GM12864 (cell line): ENCODE measurements around the gene SNRNP200.

ENCODE experiments used
- DNase-seq: peaks from one replicate; pipeline ENCODE4 v3.0.0-alpha.2; 2011; ENCODE audit warnings: low read depth
- H3K4me3 ChIP-seq: 2 replicates; pipeline ENCODE4 v1.5.1; 2011; ENCODE audit warnings: mild to moderate bottlenecking, low read depth, low read length, control low read depth
- CTCF ChIP-seq: IDR thresholded peaks from 2 replicates; pipeline ENCODE4 v1.5.1; 2011; ENCODE audit warnings: low read depth, mild to moderate bottlenecking, moderate library complexity, low read length, control low read depth, inconsistent platforms; ENCODE audit errors: missing control alignments

Gene SNRNP200

DNA sequence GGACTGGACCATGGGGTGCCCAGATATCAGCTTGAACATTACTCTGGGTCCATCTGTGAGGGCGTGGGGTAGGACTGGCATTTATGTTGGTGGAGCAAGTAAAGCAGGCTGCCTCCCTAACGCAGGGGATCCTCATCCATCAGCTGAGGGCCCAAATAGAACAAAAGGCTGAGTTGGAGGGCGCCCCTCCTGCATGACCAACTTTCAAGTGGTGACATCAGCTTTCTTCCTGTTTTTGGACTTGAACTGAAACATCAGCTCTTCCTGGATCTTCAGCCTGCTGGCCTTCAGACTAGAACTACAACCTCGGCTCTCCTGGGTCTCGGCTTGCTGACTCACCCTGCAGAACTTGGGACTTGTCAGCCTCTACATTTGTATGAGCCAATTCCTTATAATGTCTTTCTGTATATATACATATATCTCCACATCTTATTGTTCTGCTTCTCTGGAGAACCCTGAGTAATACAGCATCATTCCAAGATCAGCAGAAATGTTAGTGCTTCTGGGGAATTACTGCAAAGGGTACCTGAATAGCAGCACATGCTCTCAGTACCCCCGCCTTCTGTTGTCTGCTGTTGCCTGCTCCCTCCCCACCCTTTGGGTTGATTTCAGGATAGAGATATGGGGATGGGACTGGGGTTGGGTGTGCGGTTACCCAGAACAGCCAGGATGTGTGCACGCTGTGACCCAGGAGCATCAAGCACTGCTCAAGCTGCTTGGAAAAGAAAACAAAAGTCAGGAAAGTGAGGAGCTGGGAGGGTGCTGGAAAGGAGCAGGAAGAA, 59.5 kb downstream of the SNRNP200 start:
- no peak for DNase-seq
- no peak overlapping the region for H3K4me3 ChIP-seq
- TF ChIP-seq CTCF, result no peak

DNA sequence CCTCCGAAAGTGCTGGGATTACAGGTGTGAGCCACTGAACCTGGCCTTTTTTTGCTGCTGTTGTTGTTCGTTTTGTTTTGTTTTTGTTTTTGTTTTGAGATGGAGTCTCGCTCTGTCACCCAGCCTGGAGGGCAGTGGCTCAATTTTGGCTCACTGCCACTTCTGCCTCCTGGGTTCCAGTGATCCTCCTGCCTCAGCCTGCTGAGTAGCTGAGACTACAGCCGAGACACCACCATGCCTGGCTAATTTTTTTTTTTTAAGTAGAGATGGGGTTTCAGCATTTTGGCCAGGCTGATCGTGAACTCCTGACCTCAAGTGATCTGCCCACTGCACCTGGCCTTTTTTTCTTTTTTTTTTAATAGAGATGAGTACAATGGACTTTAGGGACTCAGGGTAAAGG, 61.5 kb downstream of the SNRNP200 start:
- DNase-seq, result no peak
- no peak for TF ChIP-seq CTCF
- H3K4me3 ChIP-seq, result no peak overlapping the region

DNA sequence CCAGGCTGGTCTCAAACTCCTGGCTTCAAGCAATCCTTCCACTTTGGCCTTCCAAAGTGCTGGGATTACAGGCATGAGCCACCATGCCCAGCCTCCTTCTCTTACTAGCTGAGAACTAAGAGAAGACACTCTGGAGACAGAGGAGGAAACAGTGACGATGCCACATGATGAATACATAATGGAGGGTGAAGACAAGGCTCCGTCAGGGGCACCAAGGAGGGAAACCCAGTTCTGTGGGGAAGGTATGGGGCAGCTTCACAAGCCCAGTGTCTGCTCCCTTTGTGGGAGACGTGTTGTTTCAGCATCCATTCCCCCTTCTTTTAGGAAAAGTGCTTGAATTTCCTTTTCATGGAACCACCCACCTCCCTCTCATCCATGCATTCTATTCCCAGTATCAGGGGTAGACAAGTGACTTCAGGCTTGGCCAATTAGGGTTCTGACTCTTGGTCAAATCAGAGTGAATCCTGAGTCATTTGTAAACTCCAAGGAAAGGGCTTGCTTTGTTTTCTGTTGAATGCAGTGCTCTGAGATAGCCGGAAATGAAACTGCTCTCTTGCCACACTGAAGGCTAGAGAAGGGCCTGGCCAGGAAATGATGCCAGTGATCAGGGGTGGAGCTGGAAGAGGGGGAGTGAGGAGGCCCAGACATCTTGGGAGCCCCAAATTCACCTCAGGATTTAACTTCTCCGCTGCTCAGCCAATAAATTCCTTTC, 63.3 kb downstream of the SNRNP200 start:
- no peak for TF ChIP-seq CTCF
- H3K4me3 ChIP-seq, result peak overlapping the region; percentile 36
- DNase-seq, result peak; percentile 68

- H3K4me3 ChIP-seq, result no peak overlapping the region
- no peak for DNase-seq
- peak; percentile 26 for TF ChIP-seq CTCF
These were observed 64.1 kb downstream of the SNRNP200 start for GRCh38 chr2:96241227-96241626.

DNA sequence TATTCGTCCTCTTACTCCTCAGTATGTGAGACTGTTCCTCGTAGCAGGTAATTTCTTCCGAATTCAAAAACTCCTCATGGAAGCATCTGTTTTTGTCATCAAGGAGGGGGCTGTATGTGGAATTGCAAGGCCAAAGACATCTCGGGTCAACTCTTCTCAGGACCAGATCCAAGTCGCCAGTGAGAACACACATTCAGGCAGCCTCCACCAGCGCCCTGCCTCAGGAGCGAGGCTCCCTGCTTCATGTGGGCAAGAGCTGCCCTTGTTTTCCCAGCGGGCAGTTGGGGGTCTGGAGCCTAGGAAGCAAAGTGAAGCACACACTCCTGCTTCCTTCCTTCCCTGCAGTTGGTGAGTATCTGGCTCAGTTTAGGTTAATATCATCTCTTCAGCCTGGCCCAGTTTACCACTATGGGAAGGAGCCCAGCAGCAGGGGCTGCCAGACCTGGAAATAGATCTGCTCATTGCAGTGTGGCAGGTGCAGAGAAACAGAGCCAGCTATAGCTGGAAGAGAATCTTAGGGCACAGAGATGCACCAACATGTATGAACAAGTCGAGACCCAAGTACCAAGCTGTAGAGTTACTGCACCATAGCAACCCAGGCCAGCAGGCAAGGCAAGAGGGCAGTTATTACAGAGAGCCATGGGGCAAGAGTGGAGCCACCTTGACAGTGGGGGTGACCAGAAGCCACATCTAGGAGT, 64.9 kb downstream of the SNRNP200 start:
- H3K4me3 ChIP-seq, result no peak overlapping the region
- no peak for TF ChIP-seq CTCF
- DNase-seq, result no peak

GRCh38 chr2:96239745-96240264, 65.5 kb downstream of the SNRNP200 start:
- no peak overlapping the region for H3K4me3 ChIP-seq
- TF ChIP-seq CTCF, result no peak
- no peak for DNase-seq
